Duodenal mucosa (tissue), 2 donors: ENCODE results near the gene RASGRF2.
"Not testable (repeated sequence)": the region's sequence is repeated elsewhere in the genome, so short reads cannot be mapped to it uniquely, and the experiment has no call there.

ENCODE experiments used
- H3K27ac ChIP-seq: one replicate; pipeline ENCODE4 v1.7.0; 2013; ENCODE audit warnings: low read depth, low read length
- H3K27me3 ChIP-seq, 2 donors: one replicate each; pipeline ENCODE4 v1.7.0; 2013; ENCODE audit warnings: low read length in 2 of 2, control low read depth in 1 of 2; ENCODE audit not compliant: insufficient read depth in 2 of 2, control insufficient read depth in 1 of 2
- H3K36me3 ChIP-seq, 2 donors: one replicate each; pipeline ENCODE4 v1.7.0; 2013; ENCODE audit warnings: low read length in 2 of 2, control low read depth in 1 of 2; ENCODE audit not compliant: insufficient read depth in 2 of 2, control insufficient read depth in 1 of 2
- H3K4me1 ChIP-seq, 2 donors: one replicate each; pipeline ENCODE4 v1.7.0; 2013; ENCODE audit warnings: low read length in 2 of 2, control low read depth in 1 of 2; ENCODE audit not compliant: insufficient read depth in 2 of 2, control insufficient read depth in 1 of 2
- H3K4me3 ChIP-seq, 2 donors: one replicate each; pipeline ENCODE4 v1.7.0; 2013; ENCODE audit warnings: low read length in 2 of 2, low read depth in 1 of 2
- H3K9ac ChIP-seq, 2 donors: one replicate each; pipeline ENCODE4 v1.7.0; 2013; ENCODE audit warnings: low read length in 2 of 2, low read depth in 1 of 2
- H3K9me3 ChIP-seq, 2 donors: one replicate each; pipeline ENCODE4 v1.7.0; 2013; ENCODE audit warnings: low read length in 2 of 2, control low read depth in 1 of 2; ENCODE audit not compliant: control insufficient read depth in 1 of 2

The RASGRF2 gene

GRCh38 chr5:81124689-81125088 lies 164.5 kb downstream of the RASGRF2 start:
- not testable (repeated sequence) for H3K9ac ChIP-seq, H3K27ac ChIP-seq, H3K4me3 ChIP-seq, H3K36me3 ChIP-seq, H3K27me3 ChIP-seq, H3K9me3 ChIP-seq, H3K4me1 ChIP-seq

- Histone ChIP-seq H3K9ac (no peak overlapping the region), H3K27ac (no peak overlapping the region), H3K36me3 (no peaks in the 10 kb centered on the region), H3K9me3 (no peaks in the 10 kb centered on the region), H3K4me1 (peaks cover 0 to 7% of the 10 kb centered on the region in 2 donors), H3K4me3 (no peak overlapping the region), H3K27me3 (no peaks in the 10 kb centered on the region)
Observed at GRCh38 chr5:81125959-81126358, 165.8 kb downstream of the RASGRF2 start.

GRCh38 chr5:81128416-81128815 lies 168.3 kb downstream of the RASGRF2 start:
- Histone ChIP-seq H3K9ac (no peak overlapping the region), H3K4me3 (no peak overlapping the region), H3K36me3 (no peaks in the 10 kb centered on the region), H3K9me3 (no peaks in the 10 kb centered on the region), H3K27ac (no peak overlapping the region), H3K4me1 (no peaks in the 10 kb centered on the region), H3K27me3 (no peaks in the 10 kb centered on the region)

- Histone ChIP-seq H3K9me3 (no peaks in the 10 kb centered on the region), H3K27me3 (no peaks in the 10 kb centered on the region), H3K4me3 (no peak overlapping the region), H3K4me1 (no peaks in the 10 kb centered on the region), H3K36me3 (no peaks in the 10 kb centered on the region), H3K27ac (no peak overlapping the region), H3K9ac (no peak overlapping the region)
Observed at GRCh38 chr5:81132381-81132780, 172.2 kb downstream of the RASGRF2 start.

GRCh38 chr5:81134066-81134465 lies 173.9 kb downstream of the RASGRF2 start:
- H3K27me3 ChIP-seq = no peaks in the 10 kb centered on the region
- no peak overlapping the region for H3K4me3 ChIP-seq
- no peaks in the 10 kb centered on the region for H3K36me3 ChIP-seq
- H3K27ac ChIP-seq = no peak overlapping the region
- no peak overlapping the region for H3K9ac ChIP-seq
- H3K9me3 ChIP-seq = no peaks in the 10 kb centered on the region
- H3K4me1 ChIP-seq = no peaks in the 10 kb centered on the region

- no peak overlapping the region for H3K9ac ChIP-seq
- no peak overlapping the region for H3K27ac ChIP-seq
- no peaks in the 10 kb centered on the region for H3K36me3 ChIP-seq
Observed at GRCh38 chr5:81134566-81134965, 174.4 kb downstream of the RASGRF2 start.

GRCh38 chr5:81136557-81136956 lies 176.4 kb downstream of the RASGRF2 start:
- Histone ChIP-seq H3K9ac (no peak overlapping the region), H3K4me3 (no peak overlapping the region), H3K27me3 (no peaks in the 10 kb centered on the region), H3K4me1 (no peaks in the 10 kb centered on the region), H3K9me3 (no peaks in the 10 kb centered on the region), H3K36me3 (no peaks in the 10 kb centered on the region), H3K27ac (no peak overlapping the region)

More at GRCh38 chr5:81134566-81134965, 174.4 kb downstream of the RASGRF2 start:
- Histone ChIP-seq H3K27me3 (no peaks in the 10 kb centered on the region), H3K4me1 (no peaks in the 10 kb centered on the region), H3K9me3 (no peaks in the 10 kb centered on the region), H3K4me3 (no peak overlapping the region)

GRCh38 chr5:81137833-81138232 lies 177.7 kb downstream of the RASGRF2 start:
- Histone ChIP-seq H3K4me1 (no peaks in the 10 kb centered on the region), H3K4me3 (no peak overlapping the region), H3K27me3 (no peaks in the 10 kb centered on the region), H3K9ac (no peak overlapping the region), H3K36me3 (no peaks in the 10 kb centered on the region), H3K9me3 (no peaks in the 10 kb centered on the region), H3K27ac (no peak overlapping the region)

- no peaks in the 10 kb centered on the region for H3K9me3 ChIP-seq
- H3K4me3 ChIP-seq = no peak overlapping the region
- H3K36me3 ChIP-seq = no peaks in the 10 kb centered on the region
- no peak overlapping the region for H3K27ac ChIP-seq
- no peaks in the 10 kb centered on the region for H3K4me1 ChIP-seq
- H3K9ac ChIP-seq = no peak overlapping the region
- no peaks in the 10 kb centered on the region for H3K27me3 ChIP-seq
Observed at GRCh38 chr5:81140441-81140840, 180.3 kb downstream of the RASGRF2 start.

- Histone ChIP-seq H3K27me3 (no peaks in the 10 kb centered on the region), H3K36me3 (no peaks in the 10 kb centered on the region), H3K4me3 (no peak overlapping the region)
Observed at GRCh38 chr5:81140943-81141342, 180.8 kb downstream of the RASGRF2 start.

GRCh38 chr5:81142108-81142507 lies 181.9 kb downstream of the RASGRF2 start:
- no peak overlapping the region for H3K4me3 ChIP-seq
- H3K27me3 ChIP-seq = no peaks in the 10 kb centered on the region
- H3K36me3 ChIP-seq = no peaks in the 10 kb centered on the region
- no peak overlapping the region for H3K27ac ChIP-seq
- H3K9me3 ChIP-seq = no peaks in the 10 kb centered on the region
- H3K4me1 ChIP-seq = no peaks in the 10 kb centered on the region
- no peak overlapping the region for H3K9ac ChIP-seq

More at GRCh38 chr5:81140943-81141342, 180.8 kb downstream of the RASGRF2 start:
- no peak overlapping the region for H3K27ac ChIP-seq
- H3K9me3 ChIP-seq = no peaks in the 10 kb centered on the region
- no peaks in the 10 kb centered on the region for H3K4me1 ChIP-seq
- H3K9ac ChIP-seq = no peak overlapping the region
